Subcutaneous abdominal adipose tissue (tissue), 5 donors: ENCODE measurements around the gene MARF1.
"Not testable (repeated sequence)": the region's sequence is repeated elsewhere in the genome, so short reads cannot be mapped to it uniquely, and the experiment has no call there.

Source experiments
- H3K27ac ChIP-seq: one replicate; pipeline ENCODE4 v1.7.0; 2013; ENCODE audit warnings: low read depth, mild to moderate bottlenecking, inconsistent platforms, low read length, moderate library complexity
- H3K27me3 ChIP-seq, 5 donors: one replicate each; pipeline ENCODE4 v1.7.0; 2013; ENCODE audit warnings: low read length in 5 of 5, inconsistent platforms in 1 of 5; ENCODE audit not compliant: control insufficient read depth in 5 of 5, insufficient read depth in 4 of 5
- H3K36me3 ChIP-seq, 5 donors: one replicate each; pipeline ENCODE4 v1.7.0; 2013; ENCODE audit warnings: low read length in 5 of 5; ENCODE audit not compliant: control insufficient read depth in 5 of 5, insufficient read depth in 5 of 5
- H3K4me1 ChIP-seq, 5 donors: one replicate each; pipeline ENCODE4 v1.7.0; 2013; ENCODE audit warnings: low read length in 5 of 5, mild to moderate bottlenecking in 3 of 5, moderate library complexity in 1 of 5; ENCODE audit not compliant: control insufficient read depth in 5 of 5, insufficient read depth in 5 of 5
- H3K4me3 ChIP-seq, 5 donors: one replicate each; pipeline ENCODE4 v1.7.0; 2013; ENCODE audit warnings: low read length in 5 of 5, low read depth in 1 of 5
- H3K9ac ChIP-seq, 5 donors: one replicate each; pipeline ENCODE4 v1.7.0; 2013; ENCODE audit warnings: low read length in 5 of 5, mild to moderate bottlenecking in 4 of 5, moderate library complexity in 3 of 5
- H3K9me3 ChIP-seq, 5 donors: one replicate each; pipeline ENCODE4 v1.7.0; 2013; ENCODE audit warnings: low read length in 5 of 5; ENCODE audit not compliant: control insufficient read depth in 5 of 5
- donor health status: healthy.
- donor health status: healthy.
- donor health status: healthy.
- donor health status: healthy.
- donor health status: healthy.

The MARF1 gene

GRCh38 chr16:15672514-15673167 is 29.7 kb upstream of the MARF1 start:
- Histone ChIP-seq H3K9ac (peak overlapping the region in 4 of 5 donors; percentile 5 to 37 (median 26)), H3K4me1 (peaks cover 10 to 21% (median 20%) of the 10 kb centered on the region in 5 donors), H3K4me3 (peak overlapping the region; percentile 22 to 54 (median 33)), H3K9me3 (no peaks in the 10 kb centered on the region), H3K27me3 (no peaks in the 10 kb centered on the region), H3K36me3 (peaks cover 0 to 30% (median 16%) of the 10 kb centered on the region in 5 donors), H3K27ac (peak overlapping the region; percentile 72)

- H3K36me3 ChIP-seq, result peaks cover 0 to 33% (median 20%) of the 10 kb centered on the region in 5 donors
- not testable (repeated sequence) for H3K27me3 ChIP-seq, H3K9me3 ChIP-seq
- H3K27ac ChIP-seq, result peak overlapping the region; percentile 72
- H3K4me3 ChIP-seq, result peak overlapping the region in 1 of 5 donors; percentile 54
- peak overlapping the region in 1 of 5 donors; percentile 5 for H3K9ac ChIP-seq
- peaks cover 10 to 21% (median 20%) of the 10 kb centered on the region in 5 donors for H3K4me1 ChIP-seq
These were observed 29.2 kb upstream of the MARF1 start for GRCh38 chr16:15672127-15672513.

GRCh38 chr16:15671530-15672117 is 28.7 kb upstream of the MARF1 start:
- Histone ChIP-seq H3K4me3 (no peak overlapping the region), H3K36me3 (peaks cover 0 to 35% (median 22%) of the 10 kb centered on the region in 5 donors), H3K9ac (no peak overlapping the region), H3K4me1 (peaks cover 10 to 21% (median 20%) of the 10 kb centered on the region in 5 donors), H3K27me3 (no peaks in the 10 kb centered on the region), H3K9me3 (no peaks in the 10 kb centered on the region), H3K27ac (no peak overlapping the region)

- no peaks in the 10 kb centered on the region for H3K9me3 ChIP-seq
- H3K9ac ChIP-seq, result no peak overlapping the region
- H3K36me3 ChIP-seq, result peaks cover 0 to 60% (median 43%) of the 10 kb centered on the region in 5 donors
- peaks cover 0 to 4% (median under 1%) of the 10 kb centered on the region in 5 donors for H3K4me1 ChIP-seq
- H3K27ac ChIP-seq, result no peak overlapping the region
- no peak overlapping the region for H3K4me3 ChIP-seq
- no peaks in the 10 kb centered on the region for H3K27me3 ChIP-seq
These were observed 24.3 kb upstream of the MARF1 start for GRCh38 chr16:15667091-15667742.

- no peak overlapping the region for H3K9ac ChIP-seq
- no peaks in the 10 kb centered on the region for H3K27me3 ChIP-seq
- no peak overlapping the region for H3K4me3 ChIP-seq
- H3K4me1 ChIP-seq, result peaks cover 0 to 4% (median 0%) of the 10 kb centered on the region in 5 donors
- no peaks in the 10 kb centered on the region for H3K9me3 ChIP-seq
- peaks cover 0 to 55% (median 39%) of the 10 kb centered on the region in 5 donors for H3K36me3 ChIP-seq
- H3K27ac ChIP-seq, result no peak overlapping the region
These were observed 22.2 kb upstream of the MARF1 start for GRCh38 chr16:15665107-15665506.

GRCh38 chr16:15660203-15660601 is 17.2 kb upstream of the MARF1 start:
- no peak overlapping the region for H3K9ac ChIP-seq

GRCh38 chr16:15658556-15658955 is 15.6 kb upstream of the MARF1 start:
- Histone ChIP-seq H3K4me3 (no peak overlapping the region), H3K9me3 (no peaks in the 10 kb centered on the region), H3K27me3 (no peaks in the 10 kb centered on the region), H3K36me3 (peaks cover 0 to 6% (median 4%) of the 10 kb centered on the region in 5 donors), H3K9ac (no peak overlapping the region), H3K27ac (no peak overlapping the region), H3K4me1 (peaks cover 0 to 5% (median 0%) of the 10 kb centered on the region in 5 donors)

More at GRCh38 chr16:15660203-15660601, 17.2 kb upstream of the MARF1 start:
- Histone ChIP-seq H3K27me3 (no peaks in the 10 kb centered on the region), H3K27ac (no peak overlapping the region), H3K9me3 (no peaks in the 10 kb centered on the region), H3K4me1 (peaks cover 0 to 5% (median 0%) of the 10 kb centered on the region in 5 donors), H3K4me3 (no peak overlapping the region), H3K36me3 (peaks cover 0 to 13% (median 10%) of the 10 kb centered on the region in 5 donors)

GRCh38 chr16:15658149-15658548 is 15.2 kb upstream of the MARF1 start:
- Histone ChIP-seq H3K4me1 (peaks cover 0 to 5% (median 0%) of the 10 kb centered on the region in 5 donors), H3K9me3 (no peaks in the 10 kb centered on the region), H3K4me3 (no peak overlapping the region), H3K27me3 (no peaks in the 10 kb centered on the region), H3K27ac (no peak overlapping the region), H3K9ac (no peak overlapping the region), H3K36me3 (peaks cover 0 to 6% (median 4%) of the 10 kb centered on the region in 5 donors)

GRCh38 chr16:15655561-15655960 is 12.6 kb upstream of the MARF1 start:
- H3K9me3 ChIP-seq, H3K27me3 ChIP-seq, H3K27ac ChIP-seq, H3K36me3 ChIP-seq, H3K4me3 ChIP-seq, H3K9ac ChIP-seq: not testable (repeated sequence)
- peaks cover 0 to 12% (median 7%) of the 10 kb centered on the region in 5 donors for H3K4me1 ChIP-seq

- H3K9me3 ChIP-seq, result no peaks in the 10 kb centered on the region
- H3K36me3 ChIP-seq, result peaks cover 0 to 3% (median 0%) of the 10 kb centered on the region in 5 donors
- H3K9ac ChIP-seq, result no peak overlapping the region
- H3K4me1 ChIP-seq, result peaks cover 2 to 13% (median 12%) of the 10 kb centered on the region in 5 donors
- H3K4me3 ChIP-seq, result no peak overlapping the region
- H3K27me3 ChIP-seq, result no peaks in the 10 kb centered on the region
- no peak overlapping the region for H3K27ac ChIP-seq
These were observed 11.6 kb upstream of the MARF1 start for GRCh38 chr16:15654591-15654990.
